Skeletal muscle cell (primary cell): ENCODE measurements around the gene LRRC4B.
A peak's percentile ranks its signal among the peaks of the same experiment; 100 is the strongest.
"Not testable (repeated sequence)": the region's sequence is repeated elsewhere in the genome, so short reads cannot be mapped to it uniquely, and the experiment has no call there.

Source experiments
- DNase-seq: peaks from one replicate; pipeline ENCODE4 v3.0.0-alpha.2; 2010; ENCODE audit warnings: low read depth
- H3K4me3 ChIP-seq: 2 replicates; pipeline ENCODE4 v1.5.1; 2011; ENCODE audit warnings: low read depth, mild to moderate bottlenecking, control low read depth, low read length, moderate library complexity

Gene LRRC4B

GRCh38 chr19:50567882-50568727, at the start of gene LRRC4B:
TSS of gene LRRC4B (minus strand) at chr19:50568435. CDS start at chr19:50548838, 19,597 bp downstream.
- DNase-seq = no peak
- H3K4me3 ChIP-seq = no peak within 1 kb of the TSS

- not testable (repeated sequence) for DNase-seq, H3K4me3 ChIP-seq
Observed at GRCh38 chr19:50612504-50613404, 44.5 kb upstream of the LRRC4B start.

- DNase-seq = peak; percentile 6
- no peak overlapping the region for H3K4me3 ChIP-seq
Observed at GRCh38 chr19:50607874-50608785, 39.9 kb upstream of the LRRC4B start.

- no peak for DNase-seq
- no peak overlapping the region for H3K4me3 ChIP-seq
Observed at GRCh38 chr19:50607388-50607787, 39.2 kb upstream of the LRRC4B start.

- DNase-seq, H3K4me3 ChIP-seq: not testable (repeated sequence)
Observed at GRCh38 chr19:50606059-50606836, 38.0 kb upstream of the LRRC4B start.

- DNase-seq, H3K4me3 ChIP-seq: not testable (repeated sequence)
Observed at GRCh38 chr19:50604264-50605073, 36.2 kb upstream of the LRRC4B start.

GRCh38 chr19:50602935-50603334, 34.7 kb upstream of the LRRC4B start:
- no peak for DNase-seq
- H3K4me3 ChIP-seq = no peak overlapping the region

GRCh38 chr19:50602496-50602895, 34.3 kb upstream of the LRRC4B start:
- no peak for DNase-seq
- no peak overlapping the region for H3K4me3 ChIP-seq

GRCh38 chr19:50602089-50602422, 33.8 kb upstream of the LRRC4B start:
- no peak overlapping the region for H3K4me3 ChIP-seq
- no peak for DNase-seq

- no peak overlapping the region for H3K4me3 ChIP-seq
- no peak for DNase-seq
Observed at GRCh38 chr19:50601407-50602088, 33.3 kb upstream of the LRRC4B start.

- DNase-seq = no peak
- no peak overlapping the region for H3K4me3 ChIP-seq
Observed at GRCh38 chr19:50599427-50599826, 31.2 kb upstream of the LRRC4B start.

GRCh38 chr19:50590191-50590590, 22.0 kb upstream of the LRRC4B start:
- no peak overlapping the region for H3K4me3 ChIP-seq
- no peak for DNase-seq

- DNase-seq, H3K4me3 ChIP-seq: not testable (repeated sequence)
Observed at GRCh38 chr19:50581795-50582660, 13.8 kb upstream of the LRRC4B start.

GRCh38 chr19:50580970-50581634, 12.9 kb upstream of the LRRC4B start:
- no peak overlapping the region for H3K4me3 ChIP-seq
- no peak for DNase-seq

GRCh38 chr19:50580240-50580639, 12.0 kb upstream of the LRRC4B start:
- DNase-seq = no peak
- H3K4me3 ChIP-seq = no peak overlapping the region

GRCh38 chr19:50576769-50577168, 8.5 kb upstream of the LRRC4B start:
- not testable (repeated sequence) for DNase-seq, H3K4me3 ChIP-seq
